ENCODE data around the gene CHRNG.

GRCh38 chr2:232491139-232491780, 48.2 kb upstream of the CHRNG start:
- TF ChIP-seq CTCF (IDR thresholded peaks at IDR 0.05; ENCODE audit: low read depth, low read length, poor library complexity, severe bottlenecking) = no peak
- TF ChIP-seq EZH2phosphoT487 (IDR thresholded peaks at IDR 0.05; ENCODE audit: borderline replicate concordance, low read length) = no peak
